Measurements from ENCODE around the gene POM121C.
"Not testable (repeated sequence)": the region's sequence is repeated elsewhere in the genome, so short reads cannot be mapped to it uniquely, and the experiment has no call there.

The POM121C gene

DNA sequence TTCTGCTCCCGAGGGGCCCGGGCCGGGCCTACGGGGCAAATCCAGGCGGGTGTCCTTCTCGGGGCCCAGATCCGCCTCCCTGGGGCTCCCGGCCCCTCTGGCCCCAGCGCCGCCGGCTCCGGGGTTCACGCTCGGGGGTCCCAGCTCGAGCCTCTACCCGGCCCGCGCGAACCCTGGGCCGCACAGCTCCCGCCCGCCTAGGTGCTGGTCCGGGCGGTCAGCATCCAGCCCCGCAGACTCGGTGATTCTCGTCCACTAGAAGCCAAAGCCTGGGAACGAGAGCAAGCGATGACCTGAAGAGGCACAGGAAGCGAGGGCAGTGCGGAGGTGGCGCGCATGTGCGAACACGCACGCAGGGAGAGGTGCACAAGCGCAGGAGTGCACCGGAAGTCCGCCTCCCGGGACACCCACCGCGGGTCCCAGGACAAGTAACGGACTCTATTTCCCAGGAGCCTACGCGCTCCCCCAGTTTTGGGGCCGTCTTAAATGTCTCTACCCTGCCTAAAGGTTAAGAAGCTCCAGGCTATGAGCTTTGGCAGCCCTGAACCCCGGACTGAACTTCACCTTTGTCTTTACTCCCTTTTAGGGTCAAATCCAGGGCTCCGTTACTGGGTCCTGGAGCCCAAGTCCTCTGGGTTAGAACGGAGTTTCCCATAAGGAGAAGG lies at the start of gene POM121C:
POM121C (minus strand) TSS at position 321 of the 665 bp plus-strand sequence. CDS start 44,803 bp downstream, outside the sequence.
- peak; percentile 90 for DNase-seq

DNA sequence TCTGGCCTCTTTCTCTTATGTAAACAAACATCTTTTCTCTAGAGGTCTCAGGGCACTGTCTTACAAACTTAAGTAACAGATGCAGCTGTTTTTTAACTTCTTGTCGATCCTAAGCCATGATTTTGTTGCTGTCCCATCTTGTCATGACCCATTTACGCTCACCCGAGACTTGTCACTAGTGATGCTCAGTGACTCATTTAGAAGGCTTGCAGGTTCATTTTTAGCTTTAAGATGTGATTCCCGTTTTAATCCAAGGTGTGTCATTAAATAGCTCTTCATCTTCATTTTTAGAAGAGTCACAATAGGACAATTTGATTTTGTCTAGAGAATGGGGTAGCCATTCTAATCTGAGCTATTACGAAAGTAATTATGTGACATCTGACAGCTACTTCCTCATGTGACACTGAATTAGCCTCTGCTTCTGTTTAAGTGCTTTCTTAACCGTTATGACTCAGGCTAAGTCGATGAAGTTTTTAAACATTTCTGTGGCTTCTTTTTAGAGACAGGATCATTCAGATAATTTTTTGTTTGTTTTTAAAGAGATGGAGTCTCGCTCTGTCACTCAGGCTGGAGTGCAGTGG lies 48.7 kb upstream of the POM121C start:
- no peak for DNase-seq

DNA sequence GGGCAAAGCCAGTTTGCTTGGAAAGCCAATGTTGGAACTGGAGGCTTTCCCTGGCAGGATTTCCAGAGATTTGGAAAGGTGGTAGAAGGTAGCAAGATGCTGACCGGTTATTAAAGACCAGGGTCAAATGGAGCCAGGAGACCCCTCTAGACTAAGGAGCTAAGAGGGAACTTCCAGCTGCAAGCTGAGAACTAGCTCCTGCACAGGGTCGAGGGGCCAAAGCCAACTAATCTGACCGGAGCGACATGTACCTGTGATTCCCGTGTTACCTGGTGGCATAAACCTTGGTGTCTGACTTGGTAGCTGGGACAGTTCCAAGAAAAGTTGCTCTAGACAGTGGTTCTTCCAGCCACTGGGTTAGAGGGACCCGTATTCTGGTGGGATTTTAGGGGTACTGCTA lies 47.8 kb upstream of the POM121C start:
- DNase-seq = no peak

DNA sequence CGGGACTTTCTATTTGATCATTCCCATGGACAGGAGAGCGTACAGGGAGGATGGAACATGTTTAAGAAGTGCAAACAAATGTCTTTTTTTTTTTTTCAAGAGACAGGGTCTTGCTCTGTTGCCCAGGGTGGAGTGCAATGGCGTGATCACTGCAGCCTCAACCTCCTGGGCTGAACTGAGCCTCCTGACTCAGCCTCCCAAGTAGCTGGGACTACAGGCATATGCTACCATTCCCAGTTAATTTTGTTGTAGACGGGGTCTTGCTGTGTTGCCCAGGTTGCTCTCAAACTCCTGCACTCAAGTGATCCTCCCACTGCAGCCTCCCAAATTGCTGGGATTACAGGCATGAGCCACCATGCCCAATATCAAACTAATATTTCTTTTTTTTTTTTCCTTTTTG lies 46.5 kb upstream of the POM121C start:
- DNase-seq = no peak

DNA sequence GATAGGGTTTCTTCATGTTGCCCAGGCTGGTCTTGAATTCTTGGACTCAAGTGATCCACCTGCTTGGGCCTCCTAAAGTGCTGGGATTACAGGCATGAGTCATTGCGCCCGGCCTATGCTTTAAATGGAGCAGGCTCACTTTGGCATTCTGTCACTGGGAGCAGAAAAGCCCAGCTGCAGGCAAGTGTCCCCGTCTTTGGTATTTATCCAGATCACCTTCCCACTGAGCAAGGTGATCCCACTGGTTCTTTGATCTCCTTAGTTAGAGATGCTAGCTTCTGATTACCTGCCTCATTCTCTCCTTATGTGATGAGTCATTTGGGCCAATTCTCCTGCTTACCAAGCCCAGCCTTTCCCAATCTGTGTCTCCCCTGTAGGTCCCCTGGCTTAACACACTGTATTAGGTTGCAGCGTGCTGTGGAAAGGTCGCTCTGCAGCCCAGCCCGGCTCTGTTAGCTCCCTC lies 45.3 kb upstream of the POM121C start:
- DNase-seq = no peak

DNA sequence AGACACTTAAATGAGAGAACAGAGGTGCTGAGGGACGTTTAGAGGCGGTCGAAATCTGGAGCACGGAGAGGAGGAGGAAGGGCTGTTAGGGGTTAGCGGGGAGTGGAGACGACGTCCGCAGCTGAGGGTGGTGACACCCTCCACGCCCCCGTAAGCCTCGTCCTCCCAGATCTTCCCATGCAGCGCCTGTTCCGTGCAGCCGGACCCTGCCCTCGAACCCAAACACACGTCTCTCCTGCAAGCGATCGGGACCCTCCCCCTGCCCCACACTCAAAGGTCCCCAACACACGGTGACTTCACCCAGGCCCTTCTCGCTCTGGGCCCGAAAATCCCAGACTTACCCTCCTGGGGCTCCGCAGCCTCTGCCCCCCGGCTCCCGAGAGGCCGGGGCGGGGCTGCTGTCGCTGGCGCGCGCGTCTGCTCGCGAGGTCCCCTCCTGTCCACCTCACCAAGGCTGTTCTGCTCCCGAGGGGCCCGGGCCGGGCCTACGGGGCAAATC lies 41.2 kb upstream of the POM121C start:
- DNase-seq = peak; percentile 14

DNA sequence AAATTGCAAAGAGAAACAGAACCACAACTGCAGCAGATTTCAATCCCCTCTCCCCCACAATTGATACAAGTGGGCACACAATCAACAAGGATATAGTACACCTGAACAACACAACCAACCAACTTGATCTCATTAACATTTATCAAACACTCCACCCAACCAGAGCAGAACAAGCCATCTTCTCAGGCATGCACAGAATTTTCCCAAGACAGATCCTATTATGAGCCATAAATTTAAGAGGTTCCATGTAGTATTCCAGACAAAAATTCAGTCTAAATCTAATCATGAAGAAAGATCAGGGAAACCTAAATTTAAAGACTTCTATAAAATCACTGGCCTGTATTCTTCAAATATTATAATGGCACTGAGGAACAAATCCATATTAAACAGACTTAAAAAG lies 35.6 kb upstream of the POM121C start:
- DNase-seq = not testable (repeated sequence)

DNA sequence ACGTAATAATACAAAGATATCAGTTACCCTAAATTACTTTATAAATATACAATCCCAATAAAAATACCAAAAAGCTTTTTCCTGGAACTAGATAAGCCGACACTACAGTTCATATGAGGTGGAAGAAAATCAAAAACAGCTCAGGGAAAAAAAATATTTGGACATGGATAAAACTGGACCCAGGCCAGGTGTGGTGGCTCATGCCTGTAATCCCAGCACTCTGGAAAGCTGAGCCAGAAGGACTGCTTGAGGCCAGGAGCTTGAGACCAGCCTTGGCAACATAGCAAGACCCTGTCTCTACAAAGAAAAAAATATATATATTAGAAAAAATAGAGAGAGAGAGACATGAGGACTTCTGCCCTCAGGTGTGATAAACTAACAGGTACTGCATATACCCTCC lies 32.7 kb upstream of the POM121C start:
- not testable (repeated sequence) for DNase-seq

DNA sequence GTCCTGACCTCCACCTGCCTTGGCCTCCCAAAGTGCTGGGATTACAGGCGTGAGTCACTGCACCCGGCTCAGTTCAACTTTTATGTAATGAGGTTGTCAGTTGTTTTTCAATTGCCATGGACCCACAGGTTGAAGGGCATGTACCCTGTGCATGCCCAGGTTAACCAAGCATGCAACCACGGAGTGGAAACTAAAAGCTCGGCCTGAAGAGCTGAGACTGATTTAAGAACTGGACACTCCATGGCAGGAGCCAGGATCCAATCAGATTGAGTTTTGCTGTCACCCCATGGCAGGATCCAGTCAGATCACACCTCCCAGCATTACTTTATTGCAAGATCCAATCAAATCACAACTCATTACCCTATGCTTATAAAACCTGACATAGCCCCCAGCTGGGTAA lies 22.9 kb upstream of the POM121C start:
- not testable (repeated sequence) for DNase-seq

DNA sequence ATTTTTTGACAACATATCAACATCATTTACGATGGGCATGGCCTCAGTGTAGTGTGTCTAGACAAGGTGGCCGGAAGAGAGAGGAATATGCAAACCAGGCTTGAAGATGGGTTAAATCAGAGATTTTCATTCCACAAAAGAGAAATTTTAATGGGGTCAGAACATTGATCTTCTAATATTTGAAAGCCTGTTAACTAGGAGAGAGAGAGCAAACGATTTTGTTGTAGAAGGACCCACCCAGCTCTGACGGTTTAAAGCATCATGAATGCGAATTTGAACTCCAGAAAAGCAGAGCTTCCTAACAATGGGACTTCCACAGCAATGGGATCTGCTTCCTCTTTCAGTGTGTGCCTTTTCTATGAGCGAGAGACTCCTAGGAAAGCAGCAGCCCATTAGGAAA lies 5.9 kb upstream of the POM121C start, which contains the start of gene SPDYE5:
SPDYE5 (plus strand) TSS at position 301 of the 400 bp plus-strand sequence. CDS start 1,728 bp downstream, outside the sequence.
- not testable (repeated sequence) for DNase-seq

DNA sequence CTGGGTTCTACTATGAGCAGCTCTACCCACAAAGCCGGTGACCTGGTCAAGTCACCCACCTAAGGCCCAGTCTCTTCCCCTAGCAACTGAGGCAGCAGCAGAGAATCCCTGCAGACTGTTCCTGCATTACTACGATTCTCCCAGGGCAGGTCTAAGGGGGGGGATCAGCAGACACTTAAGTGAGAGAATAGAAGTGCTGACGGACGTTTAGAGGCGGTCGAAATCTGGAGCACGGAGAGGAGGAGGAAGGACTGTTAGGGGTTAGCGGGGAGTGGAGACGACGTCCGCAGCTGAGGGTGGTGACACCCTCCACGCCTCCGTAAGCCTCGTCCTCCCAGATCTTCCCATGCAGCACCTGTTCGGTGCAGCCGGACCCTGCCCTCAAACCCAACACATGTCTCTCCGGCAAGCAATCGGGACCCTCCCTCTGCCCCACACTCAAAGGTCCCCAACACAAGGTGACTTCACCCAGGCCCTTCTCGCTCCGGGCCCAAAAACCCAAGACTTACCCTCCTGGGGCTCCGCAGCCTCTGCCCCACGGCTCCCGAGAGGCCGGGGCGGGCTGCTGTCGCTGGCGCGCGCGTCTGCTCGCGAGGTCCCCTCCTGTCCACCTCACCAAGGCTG lies 632 bp downstream of the POM121C start:
- not testable (repeated sequence) for DNase-seq

DNA sequence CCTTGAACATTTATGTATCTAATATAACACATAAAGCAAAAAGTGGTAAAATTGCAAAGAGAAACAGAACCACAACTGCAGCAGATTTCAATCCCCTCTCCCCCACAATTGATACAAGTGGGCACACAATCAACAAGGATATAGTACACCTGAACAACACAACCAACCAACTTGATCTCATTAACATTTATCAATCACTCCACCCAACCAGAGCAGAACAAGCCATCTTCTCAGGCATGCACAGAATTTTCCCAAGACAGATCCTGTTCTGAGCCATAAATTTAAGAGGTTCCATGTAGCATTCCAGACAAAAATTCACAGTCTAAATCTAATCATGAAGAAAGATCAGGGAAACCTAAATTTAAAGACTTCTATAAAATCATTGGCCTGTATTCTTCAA lies 5.8 kb downstream of the POM121C start:
- not testable (repeated sequence) for DNase-seq

DNA sequence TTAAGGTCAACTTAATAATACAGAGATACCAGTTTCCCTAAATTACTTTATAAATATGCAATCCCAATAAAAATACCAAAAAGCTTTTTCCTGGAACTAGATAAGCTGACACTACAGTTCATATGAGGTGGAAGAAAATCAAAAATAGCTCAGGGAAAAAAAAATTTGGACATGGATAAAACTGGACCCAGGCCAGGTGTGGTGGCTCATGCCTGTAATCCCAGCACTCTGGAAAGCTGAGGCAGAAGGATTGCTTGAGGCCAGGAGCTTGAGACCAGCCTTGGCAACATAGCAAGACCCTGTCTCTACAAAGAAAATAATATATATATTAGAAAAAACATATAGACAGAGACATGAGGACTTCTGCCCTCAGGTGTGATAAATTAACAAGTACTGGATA lies 8.6 kb downstream of the POM121C start:
- DNase-seq = not testable (repeated sequence)

DNA sequence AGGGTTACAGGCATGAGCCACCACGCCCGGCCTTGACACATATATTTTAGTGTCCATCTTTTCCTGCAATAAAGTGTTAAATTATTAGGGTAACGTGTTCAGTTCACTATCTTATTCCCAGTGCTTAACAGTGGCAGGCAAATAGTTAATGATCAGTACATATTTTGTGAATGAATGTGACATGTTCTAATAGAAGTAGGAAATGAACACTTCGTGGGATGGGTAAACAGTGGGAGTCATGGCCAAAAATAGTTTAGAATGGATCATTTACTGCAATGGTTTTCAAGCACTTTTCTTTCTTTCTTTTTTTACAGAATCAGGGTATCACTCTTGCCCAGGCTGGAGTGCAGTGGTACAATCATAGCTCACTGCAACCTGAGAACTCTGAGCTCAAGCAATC lies 15.9 kb downstream of the POM121C start:
- DNase-seq = not testable (repeated sequence)

DNA sequence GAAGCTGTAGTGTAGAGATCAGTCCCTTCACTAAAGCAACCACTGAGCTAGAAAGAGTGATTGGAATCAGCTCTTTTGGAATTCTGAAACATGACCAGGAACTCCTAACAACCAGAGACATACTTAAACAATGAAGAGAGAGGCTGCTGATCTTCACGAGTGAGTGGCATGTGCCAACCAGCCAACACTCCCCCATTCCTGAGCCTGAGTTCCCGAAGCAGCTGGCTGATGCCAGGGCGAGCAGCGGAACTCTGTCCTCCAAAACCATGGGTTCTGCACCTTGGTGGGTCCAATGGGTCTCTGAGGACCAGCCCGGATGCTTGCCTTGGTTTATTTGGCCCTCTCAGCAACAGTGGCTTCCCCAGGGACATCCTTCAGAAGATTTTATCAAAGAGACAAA lies 25.6 kb downstream of the POM121C start:
- DNase-seq = not testable (repeated sequence)

DNA sequence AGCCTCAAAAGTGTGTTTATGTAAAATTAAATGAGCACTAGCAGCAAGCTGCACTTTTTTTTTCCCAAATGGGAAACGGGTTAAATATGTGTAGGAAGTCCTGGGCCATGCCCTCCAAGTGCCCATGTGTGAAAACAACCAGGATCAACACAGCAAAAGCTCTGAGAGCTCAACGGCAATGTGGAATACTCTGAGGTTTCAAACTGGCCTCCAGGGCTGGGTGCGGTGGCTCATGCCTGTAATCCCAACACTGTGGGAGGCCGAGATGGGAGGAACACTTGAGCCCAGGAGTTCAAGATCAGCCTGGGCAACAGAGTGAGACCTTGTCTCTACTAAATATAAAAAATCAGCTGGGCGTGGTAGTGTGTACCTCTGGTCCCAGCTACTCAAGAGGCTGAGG lies 28.1 kb downstream of the POM121C start:
- not testable (repeated sequence) for DNase-seq

DNA sequence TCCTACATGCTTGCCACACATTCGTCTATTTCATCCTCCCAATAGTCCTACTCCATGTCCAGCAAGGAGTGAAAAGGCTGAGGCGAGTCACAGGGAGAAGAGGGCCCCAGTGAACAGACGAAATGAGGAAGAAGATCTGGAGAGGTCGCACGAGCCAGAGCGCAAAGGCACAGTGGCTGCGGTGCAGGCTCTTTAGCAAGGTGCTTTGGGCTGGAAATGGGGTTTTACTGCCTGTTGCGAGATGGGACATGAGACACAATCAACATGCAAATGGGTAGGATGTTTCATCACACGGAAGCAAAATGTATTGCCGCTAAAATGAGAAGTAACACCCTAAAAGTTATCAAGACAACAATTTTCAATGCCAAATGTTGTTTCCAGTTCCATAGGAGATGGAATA lies 29.7 kb downstream of the POM121C start:
- DNase-seq = not testable (repeated sequence)

DNA sequence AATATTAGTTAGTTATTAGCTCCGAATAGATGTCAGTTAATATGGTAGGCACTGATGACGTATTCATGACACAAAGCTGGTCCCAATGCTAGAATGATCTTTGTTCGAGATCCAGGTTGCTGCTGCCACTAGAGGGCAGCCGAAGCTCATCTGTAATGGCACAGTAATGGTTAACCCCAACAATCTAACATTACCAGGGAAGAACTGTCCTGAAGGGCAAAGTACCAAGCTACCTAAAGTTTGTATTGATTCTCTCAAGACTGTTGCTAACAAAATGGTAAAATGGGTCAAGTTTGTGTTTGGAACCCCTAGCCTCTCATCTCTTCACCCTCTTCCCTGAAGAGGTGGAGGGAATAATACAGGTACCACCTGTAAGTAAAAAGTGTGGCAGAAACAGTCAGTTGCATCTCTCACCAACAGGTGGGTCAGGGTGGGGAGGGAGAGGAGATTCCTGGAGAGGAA lies 33.6 kb downstream of the POM121C start:
- not testable (repeated sequence) for DNase-seq

DNA sequence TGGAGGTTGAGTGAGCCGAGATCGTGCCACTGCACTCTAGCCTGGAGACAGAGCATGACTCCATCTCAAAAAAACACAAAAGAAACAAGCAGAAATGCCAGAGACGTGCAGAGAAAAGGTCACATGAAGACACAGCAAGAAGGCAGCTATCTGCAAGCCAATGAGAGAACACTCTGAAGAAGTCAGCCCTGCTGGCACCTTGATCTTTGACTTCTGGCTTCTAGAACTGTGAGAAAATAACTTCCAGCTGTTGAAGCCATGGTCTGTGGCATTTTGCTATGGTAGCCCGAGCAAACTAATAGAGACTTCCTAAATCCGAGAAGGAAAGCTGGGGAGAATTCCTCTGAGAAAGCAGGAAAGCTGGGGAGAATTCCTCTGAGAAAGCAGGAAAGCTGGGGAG lies 36.2 kb downstream of the POM121C start:
- not testable (repeated sequence) for DNase-seq

DNA sequence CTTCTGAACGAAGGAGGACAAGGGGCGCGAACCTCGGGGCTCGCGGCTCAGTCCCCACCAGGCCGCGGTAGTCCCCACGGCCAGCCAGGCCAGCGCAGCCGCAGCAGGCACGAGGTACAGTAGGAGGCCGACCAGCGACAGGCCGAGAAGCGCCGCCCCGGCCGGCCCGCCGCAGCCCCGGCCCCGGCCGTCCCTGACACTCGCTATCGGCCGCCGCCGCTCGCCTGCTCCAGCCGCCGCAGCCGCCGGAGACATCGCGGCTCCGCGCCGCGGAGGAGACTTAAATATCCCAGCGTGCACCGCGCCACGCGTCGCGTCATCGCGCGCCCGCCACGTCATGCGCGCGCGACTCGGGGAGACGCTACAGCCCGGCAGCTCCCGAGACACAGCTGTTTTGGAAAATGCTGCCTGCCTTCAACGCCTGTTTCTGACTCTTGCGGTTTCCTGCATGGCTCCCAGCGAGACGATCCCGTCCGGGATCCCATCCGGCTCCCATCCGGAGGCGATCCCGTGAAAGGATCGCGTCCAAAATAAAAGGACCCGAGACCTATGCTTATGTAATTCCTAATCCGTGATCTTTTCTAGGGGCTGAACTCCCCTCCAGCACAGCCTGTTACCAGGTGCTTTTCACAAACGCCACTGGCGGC lies 43.5 kb downstream of the POM121C start:
- DNase-seq = not testable (repeated sequence)

DNA sequence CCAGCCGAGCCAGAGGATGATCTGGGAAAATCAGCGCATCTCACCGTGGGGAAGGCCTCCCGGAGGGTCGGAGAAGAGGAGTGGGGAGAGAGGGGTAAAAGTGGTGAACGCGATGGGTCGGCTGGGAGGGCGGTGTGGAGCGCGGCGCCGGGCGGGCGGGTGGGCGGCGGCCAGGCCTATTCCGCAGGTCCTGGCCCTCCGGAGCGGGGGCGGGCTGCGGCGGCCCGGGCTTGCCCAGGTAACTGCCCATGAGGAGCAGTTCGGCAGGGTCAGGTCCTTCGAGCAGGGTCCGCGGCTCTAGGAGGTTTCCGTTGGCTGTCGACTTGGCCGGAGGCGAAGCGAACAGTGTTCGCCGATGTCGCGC lies 44.0 kb downstream of the POM121C start:
- not testable (repeated sequence) for DNase-seq

DNA sequence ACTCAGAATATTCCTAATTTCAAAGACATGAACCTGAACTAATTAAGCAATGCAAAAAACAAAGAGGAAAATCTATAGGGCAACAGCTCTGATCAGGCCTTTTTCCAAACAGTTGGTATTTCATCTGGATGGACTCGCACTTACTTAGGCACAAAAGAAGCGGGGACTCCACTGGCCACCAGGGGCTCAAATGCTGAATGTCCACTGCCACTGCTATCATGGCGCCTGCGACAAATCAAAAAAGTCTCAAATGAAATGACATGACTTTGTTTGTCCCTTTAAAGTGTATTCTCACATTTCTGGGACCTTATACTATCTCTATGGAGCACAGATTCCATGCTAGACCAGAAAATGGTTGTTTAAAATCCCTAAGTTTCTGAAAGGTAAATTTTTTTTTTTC lies 47.1 kb downstream of the POM121C start:
- DNase-seq = not testable (repeated sequence)

DNA sequence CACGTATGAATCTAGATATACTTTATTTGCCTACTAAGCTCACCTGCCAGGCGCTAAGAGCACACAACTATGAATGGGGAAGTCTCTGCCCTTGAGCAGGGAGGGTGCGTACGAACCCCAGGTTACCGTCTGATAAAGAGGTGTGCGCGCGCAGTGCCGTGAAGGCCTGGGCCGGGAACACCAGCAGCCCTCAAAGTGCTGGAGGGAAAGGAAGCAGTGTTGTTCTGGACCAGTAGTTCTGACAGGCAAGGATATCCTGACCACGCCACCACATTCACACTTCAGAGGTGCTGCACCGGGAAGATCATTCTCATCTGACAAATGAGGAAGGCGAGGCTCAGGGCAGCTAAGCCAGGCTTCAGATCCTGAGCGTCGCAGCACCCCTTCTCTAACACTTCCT lies 62.6 kb downstream of the POM121C start:
- DNase-seq = not testable (repeated sequence)
